Mesenteric fat pad (tissue), 1 donor: ENCODE results near the gene GRK2. TPM values are rescaled to one million over a fixed set of nuclear protein-coding genes. Genes with fewer than 3 reads are reported as not detected.

Source experiments
- DNase-seq: peaks from one replicate; pipeline ENCODE4 v3.0.0-alpha.2; 2020; ENCODE audit warnings: low spot score
- total RNA-seq: library from RNA; stranded (reverse); fragmentation: NEBNext Ultra II Directional; extraction: Animal tissue kit (Norgen Biotek cat#: 25700); gene quantifications from one replicate; pipeline ENCODE4 v1.2.1, GENCODE V29; 2021
- donor health status: DM: yes; HTN: yes; CAD: no.

The GRK2 gene
- total RNA-seq, 1 donor from 2014 or later, result 60.2 TPM

GRCh38 chr11:67253872-67254624 lies 12.2 kb upstream of the GRK2 start:
- DNase-seq, result peak; percentile 81

- DNase-seq, result no peak
These were observed 11.5 kb upstream of the GRK2 start for GRCh38 chr11:67254798-67255197.

GRCh38 chr11:67255353-67255752 lies 10.9 kb upstream of the GRK2 start:
- no peak for DNase-seq

GRCh38 chr11:67255864-67256263 lies 10.4 kb upstream of the GRK2 start:
- peak; percentile 64 for DNase-seq

- no peak for DNase-seq
These were observed 9.7 kb upstream of the GRK2 start for GRCh38 chr11:67256477-67257135.

- no peak for DNase-seq
These were observed 5.9 kb upstream of the GRK2 start for GRCh38 chr11:67260406-67260805.

GRCh38 chr11:67260885-67261639 lies 5.2 kb upstream of the GRK2 start:
- DNase-seq, result peak; percentile 92

- peak; percentile 84 for DNase-seq
These were observed 4.7 kb upstream of the GRK2 start for GRCh38 chr11:67261640-67261945.

GRCh38 chr11:67261946-67262681 lies 4.2 kb upstream of the GRK2 start:
- DNase-seq, result peak; percentile 85

- no peak for DNase-seq
These were observed 3.3 kb upstream of the GRK2 start for GRCh38 chr11:67262731-67263675.

- no peak for DNase-seq
These were observed 2.0 kb upstream of the GRK2 start for GRCh38 chr11:67264260-67264659.

- DNase-seq, result no peak
These were observed 1.2 kb upstream of the GRK2 start for GRCh38 chr11:67264877-67265632.

- DNase-seq, result peak; percentile 96
These were observed 432 bp upstream of the GRK2 start for GRCh38 chr11:67265633-67266448.

GRCh38 chr11:67267188-67268080 lies 1.2 kb downstream of the GRK2 start:
- DNase-seq, result no peak

- DNase-seq, result no peak
These were observed 2.0 kb downstream of the GRK2 start for GRCh38 chr11:67268081-67268961.

- DNase-seq, result no peak
These were observed 2.6 kb downstream of the GRK2 start for GRCh38 chr11:67268962-67269268.
